ENCODE measurements around the gene MCTP1. TPM values are rescaled to one million over a fixed set of nuclear protein-coding genes. Genes with fewer than 3 reads are reported as not detected.

MCTP1 gene
- total and polyA plus RNA-seq, 9 of the 15 experiments (the other 6 are each of a cell fraction or from before 2014, with no cell fraction given), result 0.04 to 0.93 (median 0.06) TPM; not detected in 4

DNA sequence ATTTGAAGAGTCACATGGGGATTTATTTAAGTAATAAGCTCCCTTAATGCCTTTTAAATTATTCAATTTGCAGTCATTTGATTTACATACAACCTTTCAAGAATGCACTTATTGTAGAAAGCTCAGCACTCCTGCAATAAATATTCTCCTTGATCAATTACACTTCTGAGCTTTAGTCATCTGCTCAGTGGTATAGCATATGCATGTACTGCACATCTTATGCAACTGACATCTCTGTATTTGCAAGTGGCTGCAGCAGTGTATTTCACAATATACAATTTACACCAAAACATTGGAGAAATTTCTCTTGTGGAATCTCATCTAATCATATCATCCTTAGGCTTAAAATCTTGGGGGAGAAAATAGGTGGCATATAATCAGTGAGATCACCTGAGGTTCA is 340.7 kb downstream of the MCTP1 start:
- in situ Hi-C loops (cut with MboI), result no loop called here
- no peak overlapping the region for H3K27ac ChIP-seq (ENCODE audit: extremely low read depth, low read depth, low read length)
- no peak for FAIRE-seq
- no peak for DNase-seq (ENCODE audit: extremely low read depth in 1 of 4, low spot score in 3 of 4)
- H3K4me2 ChIP-seq (ENCODE audit: insufficient read depth, low read length), result no peak overlapping the region
- ChIA-PET POLR2A (no interaction called here), CTCF (ENCODE audit: low intra/inter-chr PET ratio) (no interaction called here)
- no peak overlapping the region for H3K4me3 ChIP-seq
- H3K27me3 ChIP-seq (ENCODE audit: control insufficient read depth in 2 of 2, insufficient read depth in 2 of 2, low read length in 2 of 2), result no peaks in the 10 kb centered on the region
- BruUV-seq (replicated peaks), result no TSS peak
- intact Hi-C loops (cut with micrococcal nuclease), result no loop called here
- no peaks in the 10 kb centered on the region for H4K20me1 ChIP-seq (replicated peaks; ENCODE audit: control insufficient read depth, insufficient read depth, low read length)
- TF ChIP-seq SLC30A9 (CRISPR knock-in tag; IDR thresholded peaks at IDR 0.05) (no peak), FUS (optimal IDR thresholded peaks at IDR 0.05; ENCODE audit: low read depth, low read length) (no peak), ZNF589 (CRISPR knock-in tag; IDR thresholded peaks at IDR 0.05; ENCODE audit: low read depth) (no peak), OTX1 (CRISPR knock-in tag; IDR thresholded peaks at IDR 0.05) (no peak), POLR2B (IDR thresholded peaks at IDR 0.05; ENCODE audit: low read depth, partially characterized antibody) (no peak)
- TF ChIP-seq, protein P1, sequence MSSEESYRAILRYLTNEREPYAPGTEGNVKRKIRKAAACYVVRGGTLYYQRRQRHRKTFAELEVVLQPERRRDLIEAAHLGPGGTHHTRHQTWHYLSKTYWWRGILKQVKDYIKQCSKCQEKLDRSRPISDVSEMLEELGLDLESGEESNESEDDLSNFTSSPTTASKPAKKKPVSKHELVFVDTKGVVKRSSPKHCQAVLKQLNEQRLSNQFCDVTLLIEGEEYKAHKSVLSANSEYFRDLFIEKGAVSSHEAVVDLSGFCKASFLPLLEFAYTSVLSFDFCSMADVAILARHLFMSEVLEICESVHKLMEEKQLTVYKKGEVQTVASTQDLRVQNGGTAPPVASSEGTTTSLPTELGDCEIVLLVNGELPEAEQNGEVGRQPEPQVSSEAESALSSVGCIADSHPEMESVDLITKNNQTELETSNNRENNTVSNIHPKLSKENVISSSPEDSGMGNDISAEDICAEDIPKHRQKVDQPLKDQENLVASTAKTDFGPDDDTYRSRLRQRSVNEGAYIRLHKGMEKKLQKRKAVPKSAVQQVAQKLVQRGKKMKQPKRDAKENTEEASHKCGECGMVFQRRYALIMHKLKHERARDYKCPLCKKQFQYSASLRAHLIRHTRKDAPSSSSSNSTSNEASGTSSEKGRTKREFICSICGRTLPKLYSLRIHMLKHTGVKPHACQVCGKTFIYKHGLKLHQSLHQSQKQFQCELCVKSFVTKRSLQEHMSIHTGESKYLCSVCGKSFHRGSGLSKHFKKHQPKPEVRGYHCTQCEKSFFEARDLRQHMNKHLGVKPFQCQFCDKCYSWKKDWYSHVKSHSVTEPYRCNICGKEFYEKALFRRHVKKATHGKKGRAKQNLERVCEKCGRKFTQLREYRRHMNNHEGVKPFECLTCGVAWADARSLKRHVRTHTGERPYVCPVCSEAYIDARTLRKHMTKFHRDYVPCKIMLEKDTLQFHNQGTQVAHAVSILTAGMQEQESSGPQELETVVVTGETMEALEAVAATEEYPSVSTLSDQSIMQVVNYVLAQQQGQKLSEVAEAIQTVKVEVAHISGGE (CRISPR knock-in tag; IDR thresholded peaks at IDR 0.05), result no peak
- TF ChIP-seq, protein P2, sequence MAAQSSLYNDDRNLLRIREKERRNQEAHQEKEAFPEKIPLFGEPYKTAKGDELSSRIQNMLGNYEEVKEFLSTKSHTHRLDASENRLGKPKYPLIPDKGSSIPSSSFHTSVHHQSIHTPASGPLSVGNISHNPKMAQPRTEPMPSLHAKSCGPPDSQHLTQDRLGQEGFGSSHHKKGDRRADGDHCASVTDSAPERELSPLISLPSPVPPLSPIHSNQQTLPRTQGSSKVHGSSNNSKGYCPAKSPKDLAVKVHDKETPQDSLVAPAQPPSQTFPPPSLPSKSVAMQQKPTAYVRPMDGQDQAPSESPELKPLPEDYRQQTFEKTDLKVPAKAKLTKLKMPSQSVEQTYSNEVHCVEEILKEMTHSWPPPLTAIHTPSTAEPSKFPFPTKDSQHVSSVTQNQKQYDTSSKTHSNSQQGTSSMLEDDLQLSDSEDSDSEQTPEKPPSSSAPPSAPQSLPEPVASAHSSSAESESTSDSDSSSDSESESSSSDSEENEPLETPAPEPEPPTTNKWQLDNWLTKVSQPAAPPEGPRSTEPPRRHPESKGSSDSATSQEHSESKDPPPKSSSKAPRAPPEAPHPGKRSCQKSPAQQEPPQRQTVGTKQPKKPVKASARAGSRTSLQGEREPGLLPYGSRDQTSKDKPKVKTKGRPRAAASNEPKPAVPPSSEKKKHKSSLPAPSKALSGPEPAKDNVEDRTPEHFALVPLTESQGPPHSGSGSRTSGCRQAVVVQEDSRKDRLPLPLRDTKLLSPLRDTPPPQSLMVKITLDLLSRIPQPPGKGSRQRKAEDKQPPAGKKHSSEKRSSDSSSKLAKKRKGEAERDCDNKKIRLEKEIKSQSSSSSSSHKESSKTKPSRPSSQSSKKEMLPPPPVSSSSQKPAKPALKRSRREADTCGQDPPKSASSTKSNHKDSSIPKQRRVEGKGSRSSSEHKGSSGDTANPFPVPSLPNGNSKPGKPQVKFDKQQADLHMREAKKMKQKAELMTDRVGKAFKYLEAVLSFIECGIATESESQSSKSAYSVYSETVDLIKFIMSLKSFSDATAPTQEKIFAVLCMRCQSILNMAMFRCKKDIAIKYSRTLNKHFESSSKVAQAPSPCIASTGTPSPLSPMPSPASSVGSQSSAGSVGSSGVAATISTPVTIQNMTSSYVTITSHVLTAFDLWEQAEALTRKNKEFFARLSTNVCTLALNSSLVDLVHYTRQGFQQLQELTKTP (IDR thresholded peaks at IDR 0.05; ENCODE audit: low read depth in 1 of 2, partially characterized antibody in 2 of 2), result no peak
- TF ChIP-seq, protein P3, sequence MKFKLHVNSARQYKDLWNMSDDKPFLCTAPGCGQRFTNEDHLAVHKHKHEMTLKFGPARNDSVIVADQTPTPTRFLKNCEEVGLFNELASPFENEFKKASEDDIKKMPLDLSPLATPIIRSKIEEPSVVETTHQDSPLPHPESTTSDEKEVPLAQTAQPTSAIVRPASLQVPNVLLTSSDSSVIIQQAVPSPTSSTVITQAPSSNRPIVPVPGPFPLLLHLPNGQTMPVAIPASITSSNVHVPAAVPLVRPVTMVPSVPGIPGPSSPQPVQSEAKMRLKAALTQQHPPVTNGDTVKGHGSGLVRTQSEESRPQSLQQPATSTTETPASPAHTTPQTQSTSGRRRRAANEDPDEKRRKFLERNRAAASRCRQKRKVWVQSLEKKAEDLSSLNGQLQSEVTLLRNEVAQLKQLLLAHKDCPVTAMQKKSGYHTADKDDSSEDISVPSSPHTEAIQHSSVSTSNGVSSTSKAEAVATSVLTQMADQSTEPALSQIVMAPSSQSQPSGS (CRISPR knock-in tag; IDR thresholded peaks at IDR 0.05), result no peak
- H3K36me3 ChIP-seq (ENCODE audit: control insufficient read depth, insufficient read depth, low read length), result no peaks in the 10 kb centered on the region
- H3K9ac ChIP-seq (ENCODE audit: insufficient read depth in 1 of 2, low read depth in 2 of 2, low read length in 2 of 2), result no peak overlapping the region
- no peak for ATAC-seq
- H3K79me2 ChIP-seq (ENCODE audit: control insufficient read depth, insufficient read depth, low read length), result no peaks in the 10 kb centered on the region
- no peaks in the 10 kb centered on the region for H3K9me1 ChIP-seq (ENCODE audit: control insufficient read depth, insufficient read depth, low read length)
- H2AFZ ChIP-seq (ENCODE audit: low read depth, low read length), result no peak overlapping the region
- H3K9me3 ChIP-seq (replicated peaks; ENCODE audit: control insufficient read depth, insufficient read depth, low read depth, low read length), result no peaks in the 10 kb centered on the region
- H3K4me1 ChIP-seq (replicated peaks in 1 of 2; ENCODE audit: control insufficient read depth in 2 of 2, insufficient read depth in 2 of 2, low read length in 2 of 2), result no peaks in the 10 kb centered on the region
